K562 (cell line): ENCODE data around the gene KIF6. TPM values are rescaled to one million over a fixed set of nuclear protein-coding genes. Genes with fewer than 3 reads are reported as not detected.

ENCODE experiments used
- ATAC-seq: fragments of 200-7000 bp; cut with Tn5 transposase; 3 replicates; pipeline ENCODE4 v1.9.1; 2020; ENCODE audit warnings: moderate library complexity
- BruUV-seq: library from RNA; stranded (reverse); fragments of 400-500 nt; replicated peaks from 2 replicates; lab custom pipeline; 2021; lab: Mats Ljungman, UMichigan
- CTCF ChIA-PET: fragments of 300-600 bp; formaldehyde crosslinking; extraction: SDS; loops from one replicate; lab custom pipeline; 2021; ENCODE audit warnings: low intra/inter-chr PET ratio; lab: Yijun Ruan, JAX
- POLR2A ChIA-PET: fragments of 300-600, 350-650 bp; sonication (Branson Sonifier 250); formaldehyde crosslinking; extraction: SDS; loops from one replicate; lab custom pipeline; 2021; ENCODE audit warnings: antibody characterized with exemption, inconsistent platforms; lab: Yijun Ruan, JAX
- DNase-seq, 4 experiments: peaks; one replicate each; pipeline versions ENCODE4 v3.0.0 to v3.0.0-alpha.2; 2011 to 2018; ENCODE audit warnings: low spot score in 3 of 4, mixed read lengths in 3 of 4; ENCODE audit errors: extremely low read depth in 1 of 4
- FAIRE-seq: peaks from 2 replicates; lab custom pipeline; 2011; peaks lifted over from hg19 to GRCh38; lab: Jason Lieb, UNC
- H2AFZ ChIP-seq: 2 replicates; pipeline ENCODE4 v1.6.0; 2011; ENCODE audit warnings: low read depth, low read length, control low read depth, inconsistent platforms
- H3K27ac ChIP-seq: fragments of 200-600 bp; 3 replicates; pipeline ENCODE4 v1.8.0; 2011; ENCODE audit warnings: low read depth, mild to moderate bottlenecking, control low read depth, inconsistent platforms, low read length, moderate library complexity, mixed read lengths; ENCODE audit errors: extremely low read depth
- H3K27me3 ChIP-seq, 2 experiments: fragments of 300-600 bp in 1 of 2; 2 replicates in 1 of 2; 3 replicates in 1 of 2; pipeline versions ENCODE4 v1.6.0 to v1.8.0; 2011; ENCODE audit warnings: inconsistent platforms in 2 of 2, low read length in 2 of 2, mild to moderate bottlenecking in 1 of 2, mixed read lengths in 1 of 2, moderate library complexity in 1 of 2; ENCODE audit not compliant: control insufficient read depth in 2 of 2, insufficient read depth in 2 of 2
- H3K36me3 ChIP-seq: fragments of 300-600 bp; 3 replicates; pipeline ENCODE4 v1.8.0; 2011; ENCODE audit warnings: mild to moderate bottlenecking, low read length, inconsistent platforms; ENCODE audit not compliant: control insufficient read depth, insufficient read depth
- H3K4me1 ChIP-seq, 2 experiments: fragments of 200-600 bp in 1 of 2; replicated peaks in 1 of 2; 2 replicates in 1 of 2; 3 replicates in 1 of 2; pipeline versions ENCODE4 v1.5.1 to v1.8.0; 2011; ENCODE audit warnings: inconsistent platforms in 2 of 2, low read length in 2 of 2, mild to moderate bottlenecking in 1 of 2, mixed read lengths in 1 of 2, moderate library complexity in 1 of 2; ENCODE audit not compliant: control insufficient read depth in 2 of 2, insufficient read depth in 2 of 2
- H3K4me2 ChIP-seq: 2 replicates; pipeline ENCODE4 v1.6.1; 2011; ENCODE audit warnings: low read length, control low read depth, inconsistent platforms, mixed read lengths; ENCODE audit not compliant: insufficient read depth
- H3K4me3 ChIP-seq: fragments of 200-600 bp; sonication (generic), shearing (Covaris generic); 2 replicates; pipeline ENCODE4 v1.5.1; 2016; ENCODE audit warnings: control low read depth, inconsistent platforms
- H3K79me2 ChIP-seq: fragments of 200-600 bp; 3 replicates; pipeline ENCODE4 v1.8.0; 2011; ENCODE audit warnings: low read length, inconsistent platforms; ENCODE audit not compliant: control insufficient read depth, insufficient read depth
- H3K9ac ChIP-seq, 2 experiments: 2 replicates each; pipeline versions ENCODE4 v1.6.0 to v1.6.1; 2011; ENCODE audit warnings: low read depth in 2 of 2, low read length in 2 of 2, control low read depth in 1 of 2, inconsistent platforms in 1 of 2, mild to moderate bottlenecking in 1 of 2, mixed read lengths in 1 of 2; ENCODE audit not compliant: insufficient read depth in 1 of 2
- H3K9me1 ChIP-seq: one replicate; pipeline ENCODE4 v1.6.0; 2011; ENCODE audit warnings: inconsistent platforms, mild to moderate bottlenecking, low read length, moderate library complexity; ENCODE audit not compliant: control insufficient read depth, insufficient read depth
- H3K9me3 ChIP-seq: replicated peaks from 2 replicates; pipeline ENCODE4 v1.5.1; 2011; ENCODE audit warnings: low read depth, low read length, inconsistent platforms; ENCODE audit not compliant: control insufficient read depth, insufficient read depth
- H4K20me1 ChIP-seq: replicated peaks from 2 replicates; pipeline ENCODE4 v1.6.1; 2011; ENCODE audit warnings: low read length, inconsistent platforms, mixed read lengths; ENCODE audit not compliant: control insufficient read depth, insufficient read depth
- ATF1 ChIP-seq, 2 experiments: fragments of 450-650 bp in 1 of 2; IDR thresholded peaks; 2 replicates each; pipeline ENCODE4 v1.6.1; 2016; ENCODE audit warnings: missing compliant biosample characterization in 1 of 2, missing genetic modification characterization in 1 of 2
- CXXC5 ChIP-seq: fragments of 250-450 bp; sonication (Bioruptor Pico); IDR thresholded peaks from 2 replicates; pipeline ENCODE4 v1.8.0; 2022; ENCODE audit warnings: inconsistent platforms, mild to moderate bottlenecking, moderate library complexity
- E2F3 ChIP-seq: fragments of 250-450 bp; sonication (Bioruptor Pico); IDR thresholded peaks from 2 replicates; pipeline ENCODE4 v1.4.0; 2020; ENCODE audit warnings: mild to moderate bottlenecking
- NFE2L1 ChIP-seq: fragments of 450-650 bp; IDR thresholded peaks from 2 replicates; pipeline ENCODE4 v1.6.1; 2016; ENCODE audit warnings: missing genetic modification characterization, low read depth, mild to moderate bottlenecking, missing compliant biosample characterization, moderate library complexity, borderline replicate concordance
- TAF15 ChIP-seq: fragments of 200-400 bp; formaldehyde crosslinking; IDR thresholded peaks from 2 replicates; pipeline ENCODE4 v1.6.1; 2017; ENCODE audit warnings: mild to moderate bottlenecking, low read depth, low read length, moderate library complexity
- USF1 ChIP-seq: sonication (generic); formaldehyde crosslinking; IDR thresholded peaks from 2 replicates; pipeline ENCODE4 v1.9.0; 2022; ENCODE audit warnings: mild to moderate bottlenecking, missing genetic modification reagents
- USF2 ChIP-seq: sonication (generic); formaldehyde crosslinking; IDR thresholded peaks from 2 replicates; pipeline ENCODE4 v1.5.0; 2020; ENCODE audit warnings: missing genetic modification reagents
- ZNF395 ChIP-seq: fragments of 200-800 bp; sonication (Bioruptor generic); IDR thresholded peaks from 2 replicates; pipeline ENCODE4 v1.6.1; 2017; ENCODE audit warnings: missing genetic modification characterization, missing compliant biosample characterization
- ZSCAN29 ChIP-seq: fragments of 450-650 bp; IDR thresholded peaks from 2 replicates; pipeline ENCODE4 v1.6.1; 2017
- WGBS: fragments of 100-300 bp; shearing (Covaris generic); methylation state at CpG from one replicate; pipeline ENCODE4 v1.1.6; 2016; ENCODE audit warnings: low coverage, mixed read lengths; ENCODE audit not compliant: insufficient coverage; ENCODE audit errors: missing lambda C conversion rate; 5-methylcytosine and 5-hydroxymethylcytosine counted together
- in situ Hi-C: fragments of 300-500 bp; cut with MboI; formaldehyde crosslinking; loops from 4 replicates; pipeline ENCODE4 v1.15.0; 2018; ENCODE audit warnings: inconsistent platforms, mixed read lengths
- intact Hi-C: fragments of 100-400 bp; cut with micrococcal nuclease; formaldehyde crosslinking; loops from 2 replicates; pipeline ENCODE4 v1.14.2; 2022
- polyA plus RNA-seq, 8 experiments: library from polyadenylated mRNA; depleted of rRNA in 4 of 8; stranded (reverse) in 5 of 8; unstranded in 3 of 8; fragments of >200 nt; fragmentation: Nextera tagmentation in 2 of 8; fragmentation: Illumina TruSeq in 1 of 8; extraction: Ambion mirVana in 2 of 8; extraction: Trizol in 1 of 8; gene quantifications; 2 replicates each; pipeline versions ENCODE4 v1.2.1 to v1.2.3, GENCODE V29; 2011 to 2014; ENCODE audit warnings: inconsistent platforms in 1 of 8, missing spikeins in 1 of 8
- total RNA-seq, 7 experiments: library from RNA; depleted of rRNA in 6 of 7; stranded (reverse); fragments of >200 nt in 6 of 7; fragmentation: Illumina TruSeq in 2 of 7; extraction: Trizol in 2 of 7; gene quantifications; 2 replicates each; pipeline versions ENCODE4 v1.2.1 to v1.2.3, GENCODE V29; 2011 to 2021; ENCODE audit warnings: low replicate concordance in 1 of 7

KIF6 gene
- total and polyA plus RNA-seq, 9 of the 15 experiments (the other 6 are each of a cell fraction or from before 2014, with no cell fraction given), result not detected

- BruUV-seq, result no TSS peak
- POLR2A ChIA-PET, result no interaction called here
- no peak overlapping the region for H3K9ac ChIP-seq
- no peak overlapping the region for H3K27ac ChIP-seq
- ATAC-seq, result no peak
- peaks cover 2 to 5% of the 10 kb centered on the region in 2 experiments; a peak in 2 of 5 replicates for H3K27me3 ChIP-seq
- in situ Hi-C loops (no loop called here), intact Hi-C loops (no loop called here)
- H4K20me1 ChIP-seq, result no peaks in the 10 kb centered on the region
- no peak for DNase-seq
- no peak overlapping the region for H3K4me2 ChIP-seq
- TF ChIP-seq NFE2L1 (no peak), USF1 (no peak), USF2 (CRISPR knock-in tag) (no peak), ZNF395 (CRISPR knock-in tag) (no peak), ZSCAN29 (no peak), TAF15 (no peak), E2F3 (CRISPR knock-in tag) (no peak), ATF1 (CRISPR knock-in tag; IDR thresholded peaks at IDR 0.05) (no peak), ATF1 (tag; IDR thresholded peaks at IDR 0.05) (no peak), CXXC5 (CRISPR knock-in tag) (no peak)
- no peaks in the 10 kb centered on the region for H3K9me1 ChIP-seq
- WGBS, result 1% methylated on average over 5 of the region's 5 CpGs
- no peaks in the 10 kb centered on the region for H3K4me1 ChIP-seq
- no peak for FAIRE-seq
- H3K9me3 ChIP-seq, result no peaks in the 10 kb centered on the region
- no peaks in the 10 kb centered on the region for H3K79me2 ChIP-seq
- no peaks in the 10 kb centered on the region for H3K36me3 ChIP-seq
- CTCF ChIA-PET, result no interaction called here
- no peak overlapping the region for H3K4me3 ChIP-seq
- H2AFZ ChIP-seq, result no peak overlapping the region
These were observed 343.6 kb downstream of the KIF6 start for GRCh38 chr6:39381550-39382140.
